Prostate gland (tissue), 2 donors: ENCODE results near the gene CHPF.

Experiments used
- POLR2A ChIP-seq: fragments of 450-650 bp; IDR thresholded peaks from one replicate; pipeline ENCODE4 v1.6.1; 2016; ENCODE audit warnings: antibody characterized with exemption, mild to moderate bottlenecking
- POLR2AphosphoS5 ChIP-seq: sonication (generic); formaldehyde crosslinking; IDR thresholded peaks from one replicate; pipeline ENCODE4 v1.6.1; 2017; ENCODE audit warnings: antibody characterized with exemption
- TF ChIP-seq, protein P1 (sequence below), 4 experiments: fragments of 200-600 bp in 2 of 4; fragments of 450-650 bp in 2 of 4; sonication (generic) in 2 of 4; IDR thresholded peaks; 1 replicate in 3 of 4; 2 replicates in 1 of 4; pipeline ENCODE4 v1.5.1; 2016 to 2019; ENCODE audit warnings: antibody characterized with exemption in 4 of 4, mild to moderate bottlenecking in 2 of 4, moderate library complexity in 2 of 4

DNA sequence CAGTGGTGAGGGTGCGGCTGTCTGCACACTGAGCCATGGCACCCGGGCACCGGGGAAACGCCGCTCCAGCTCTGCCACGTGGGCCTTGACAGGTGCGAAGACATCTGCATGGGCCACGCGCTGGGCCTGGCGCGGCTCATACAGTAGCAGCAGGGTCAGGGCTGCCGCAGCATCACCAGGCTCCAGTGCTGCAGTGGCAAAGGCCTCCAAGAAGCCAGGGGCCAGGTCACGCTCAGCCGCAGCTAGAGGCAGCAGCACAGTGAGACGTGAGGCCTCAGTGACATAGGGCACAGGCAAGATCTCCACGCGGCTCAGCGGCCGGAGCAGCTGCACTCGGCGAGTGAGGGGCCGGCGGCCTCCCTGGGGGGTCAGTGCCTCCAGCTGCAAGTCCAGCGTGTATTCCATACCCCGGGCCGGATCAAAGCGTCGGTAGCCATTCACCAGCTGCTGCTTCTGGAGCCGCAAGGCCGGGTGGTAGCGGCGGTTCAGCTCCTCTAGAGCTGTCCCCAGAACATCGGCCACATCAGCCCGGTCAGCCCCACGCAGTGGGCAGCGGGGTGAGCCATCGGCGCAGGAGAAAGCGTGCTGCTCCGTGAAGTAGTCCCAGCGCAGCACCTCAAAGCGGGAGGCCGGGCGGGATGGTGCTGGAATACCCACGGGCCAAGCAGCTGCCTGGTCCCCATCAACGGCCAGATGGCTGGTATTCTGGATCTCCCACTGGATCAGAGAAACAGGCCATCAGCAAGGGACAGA is 3.5 kb downstream of the CHPF start:
- TF ChIP-seq, protein P1, sequence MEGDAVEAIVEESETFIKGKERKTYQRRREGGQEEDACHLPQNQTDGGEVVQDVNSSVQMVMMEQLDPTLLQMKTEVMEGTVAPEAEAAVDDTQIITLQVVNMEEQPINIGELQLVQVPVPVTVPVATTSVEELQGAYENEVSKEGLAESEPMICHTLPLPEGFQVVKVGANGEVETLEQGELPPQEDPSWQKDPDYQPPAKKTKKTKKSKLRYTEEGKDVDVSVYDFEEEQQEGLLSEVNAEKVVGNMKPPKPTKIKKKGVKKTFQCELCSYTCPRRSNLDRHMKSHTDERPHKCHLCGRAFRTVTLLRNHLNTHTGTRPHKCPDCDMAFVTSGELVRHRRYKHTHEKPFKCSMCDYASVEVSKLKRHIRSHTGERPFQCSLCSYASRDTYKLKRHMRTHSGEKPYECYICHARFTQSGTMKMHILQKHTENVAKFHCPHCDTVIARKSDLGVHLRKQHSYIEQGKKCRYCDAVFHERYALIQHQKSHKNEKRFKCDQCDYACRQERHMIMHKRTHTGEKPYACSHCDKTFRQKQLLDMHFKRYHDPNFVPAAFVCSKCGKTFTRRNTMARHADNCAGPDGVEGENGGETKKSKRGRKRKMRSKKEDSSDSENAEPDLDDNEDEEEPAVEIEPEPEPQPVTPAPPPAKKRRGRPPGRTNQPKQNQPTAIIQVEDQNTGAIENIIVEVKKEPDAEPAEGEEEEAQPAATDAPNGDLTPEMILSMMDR (IDR thresholded peaks at IDR 0.05): no peak
- no peak for TF ChIP-seq POLR2AphosphoS5
- no peak for TF ChIP-seq POLR2A
